ENCODE measurements around the gene COL15A1. TPM values are rescaled to one million over a fixed set of nuclear protein-coding genes. Genes with fewer than 3 reads are reported as not detected.

COL15A1 gene
- total and polyA plus RNA-seq, 2 of the 13 experiments (the other 11 are each of a cell fraction or from before 2014, with no cell fraction given): not detected

DNA sequence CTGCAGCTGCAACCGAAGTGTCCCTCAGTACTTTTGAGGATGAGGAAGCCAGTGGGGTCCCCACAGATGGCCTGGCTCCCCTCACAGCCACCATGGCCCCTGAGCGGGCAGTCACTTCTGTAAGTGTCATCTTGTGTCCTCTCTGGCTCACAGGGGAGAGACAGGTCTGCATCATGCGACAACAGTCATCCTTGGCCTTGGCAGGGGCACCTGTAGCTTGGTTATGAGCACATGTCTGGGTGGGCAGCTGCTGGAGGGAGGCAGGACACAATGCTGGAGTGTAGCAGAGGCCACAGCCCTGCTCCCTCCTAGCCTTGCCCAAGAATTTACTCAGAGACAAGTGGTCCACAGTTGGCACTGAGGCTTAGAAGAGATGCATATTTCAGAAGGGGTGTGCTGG, 71.7 kb downstream of the COL15A1 start:
- H3K4me1 ChIP-seq (ENCODE audit: insufficient read depth, low read length): no peaks in the 10 kb centered on the region
- H3K27me3 ChIP-seq (ENCODE audit: control insufficient read depth in 1 of 2, insufficient read depth in 2 of 2, low read length in 2 of 2): peaks cover 2 to 9% of the 10 kb centered on the region in 2 experiments; a peak in 2 of 5 replicates
- no peaks in the 10 kb centered on the region for H3K79me2 ChIP-seq (ENCODE audit: insufficient read depth, low read length)
- POLR2A ChIA-PET: no interaction called here
- no peak overlapping the region for H3K9ac ChIP-seq (ENCODE audit: insufficient read depth, low read depth, low read length)
- TF ChIP-seq ZNF83 (CRISPR knock-in tag; IDR thresholded peaks at IDR 0.05; ENCODE audit: borderline replicate concordance) (no peak), ZNF615 (CRISPR knock-in tag; IDR thresholded peaks at IDR 0.05; ENCODE audit: borderline replicate concordance) (no peak), SNAPC2 (CRISPR knock-in tag; IDR thresholded peaks at IDR 0.05) (no peak), JARID2 (CRISPR knock-in tag; IDR thresholded peaks at IDR 0.05; ENCODE audit: insufficient replicate concordance) (no peak), HOXD1 (CRISPR knock-in tag; IDR thresholded peaks at IDR 0.05) (no peak), ISL2 (CRISPR knock-in tag; IDR thresholded peaks at IDR 0.05) (no peak), ZKSCAN8 (CRISPR knock-in tag; IDR thresholded peaks at IDR 0.05; ENCODE audit: borderline replicate concordance) (no peak), ZFP36L2 (CRISPR knock-in tag; IDR thresholded peaks at IDR 0.05) (no peak)
- H4K20me1 ChIP-seq (ENCODE audit: insufficient read depth, low read length): no peaks in the 10 kb centered on the region
- DNase-seq (ENCODE audit: low spot score): no peak
- H3K27ac ChIP-seq (ENCODE audit: extremely low read length, insufficient read depth, low read length): no peak overlapping the region
- CTCF ChIA-PET (ENCODE audit: low intra/inter-chr PET ratio, low total read pairs): no interaction called here
- ATAC-seq: no peak
- no peaks in the 10 kb centered on the region for H3K36me3 ChIP-seq (replicated peaks in 1 of 2; ENCODE audit: control insufficient read depth in 1 of 2, insufficient read depth in 2 of 2, low read length in 2 of 2)
- WGBS (ENCODE audit: low lambda C conversion rate): 0% methylated on average over 1 of the region's 3 CpGs
- FAIRE-seq: no peak
- H3K4me3 ChIP-seq (replicated peaks in 1 of 3; ENCODE audit: insufficient read depth in 1 of 3, low read depth in 2 of 3, low read length in 3 of 3): no peak overlapping the region
- no peak overlapping the region for H3K4me2 ChIP-seq (ENCODE audit: low read depth, low read length)
- H2AFZ ChIP-seq (ENCODE audit: low read length): no peak overlapping the region
- in situ Hi-C loops (cut with HindIII; ENCODE audit: extremely low pct_ligation_motif_present, low pct_unique_long_range_greater_than_20kb): no loop called here
- BruUV-seq (replicated peaks): no TSS peak
- peaks cover 21% of the 10 kb centered on the region for H3K9me3 ChIP-seq (ENCODE audit: low read length)
- intact Hi-C loops (cut with micrococcal nuclease; ENCODE audit: unreplicated experiment): no loop called here

GRCh38 chr9:99015890-99016289, 72.2 kb downstream of the COL15A1 start:
- POLR2A ChIA-PET: no interaction called here

More at GRCh38 chr9:99015890-99016289, 72.2 kb downstream of the COL15A1 start:
- no peaks in the 10 kb centered on the region for H3K36me3 ChIP-seq (replicated peaks in 1 of 2; ENCODE audit: control insufficient read depth in 1 of 2, insufficient read depth in 2 of 2, low read length in 2 of 2)
- DNase-seq (ENCODE audit: low spot score) (no peak), FAIRE-seq (no peak), ATAC-seq (no peak)
- H4K20me1 ChIP-seq (ENCODE audit: insufficient read depth, low read length): no peaks in the 10 kb centered on the region
- H3K4me3 ChIP-seq (replicated peaks in 1 of 3; ENCODE audit: insufficient read depth in 1 of 3, low read depth in 2 of 3, low read length in 3 of 3): no peak overlapping the region
- CTCF ChIA-PET (ENCODE audit: low intra/inter-chr PET ratio, low total read pairs): no interaction called here
- H3K9me3 ChIP-seq (ENCODE audit: low read length): peaks cover 16% of the 10 kb centered on the region
- no peak for TF ChIP-seq ZNF503 (CRISPR knock-in tag; IDR thresholded peaks at IDR 0.05)
- TF ChIP-seq MEIS1 (CRISPR knock-in tag; IDR thresholded peaks at IDR 0.05; ENCODE audit: borderline replicate concordance): no peak
- no peak for TF ChIP-seq NFKBIZ (CRISPR knock-in tag; IDR thresholded peaks at IDR 0.05)
- TF ChIP-seq ZSCAN25 (CRISPR knock-in tag; IDR thresholded peaks at IDR 0.05): no peak
- TF ChIP-seq YEATS2 (CRISPR knock-in tag; IDR thresholded peaks at IDR 0.05; ENCODE audit: borderline replicate concordance): no peak
- no peak for TF ChIP-seq POLR2A (IDR thresholded peaks at IDR 0.05; ENCODE audit: insufficient read depth in 1 of 2, low read depth in 2 of 2, low read length in 2 of 2)
- TF ChIP-seq SMC3 (IDR thresholded peaks at IDR 0.05; ENCODE audit: low read length): no peak
- TF ChIP-seq HOXA3 (CRISPR knock-in tag; IDR thresholded peaks at IDR 0.05): no peak
- TF ChIP-seq ZNF431 (CRISPR knock-in tag; IDR thresholded peaks at IDR 0.05; ENCODE audit: borderline replicate concordance, low read depth): no peak
- no peak for TF ChIP-seq ZNF557 (CRISPR knock-in tag; IDR thresholded peaks at IDR 0.05)
- TF ChIP-seq ZNF264 (CRISPR knock-in tag; IDR thresholded peaks at IDR 0.05): no peak
- no peak for TF ChIP-seq ZNF136 (CRISPR knock-in tag; IDR thresholded peaks at IDR 0.05; ENCODE audit: low read depth)
- no peak for TF ChIP-seq ZNF883 (CRISPR knock-in tag; IDR thresholded peaks at IDR 0.05; ENCODE audit: not compliant biosample characterization)
- no peak for TF ChIP-seq HIVEP1 (CRISPR knock-in tag; IDR thresholded peaks at IDR 0.05)
- TF ChIP-seq ARNT (IDR thresholded peaks at IDR 0.05): no peak
- H3K27ac ChIP-seq (ENCODE audit: extremely low read length, insufficient read depth, low read length): no peak overlapping the region
- intact Hi-C loops (cut with micrococcal nuclease; ENCODE audit: unreplicated experiment) (no loop called here), in situ Hi-C loops (cut with HindIII; ENCODE audit: extremely low pct_ligation_motif_present, low pct_unique_long_range_greater_than_20kb) (no loop called here)
- no peak overlapping the region for H3K9ac ChIP-seq (ENCODE audit: insufficient read depth, low read depth, low read length)
- H3K27me3 ChIP-seq (ENCODE audit: control insufficient read depth in 1 of 2, insufficient read depth in 2 of 2, low read length in 2 of 2): peaks cover 2 to 9% of the 10 kb centered on the region in 2 experiments; a peak in 2 of 5 replicates
- BruUV-seq (replicated peaks): no TSS peak
- H2AFZ ChIP-seq (ENCODE audit: low read length): no peak overlapping the region
- 0% methylated on average over 1 of the region's 4 CpGs for WGBS (ENCODE audit: low lambda C conversion rate)
- H3K4me1 ChIP-seq (ENCODE audit: insufficient read depth, low read length): no peaks in the 10 kb centered on the region
- H3K79me2 ChIP-seq (ENCODE audit: insufficient read depth, low read length): no peaks in the 10 kb centered on the region
- H3K4me2 ChIP-seq (ENCODE audit: low read depth, low read length): no peak overlapping the region
